Mesenchymal stem cell (in vitro differentiated cells and primary cell): ENCODE measurements around the gene TRIM42. TPM values are rescaled to one million over a fixed set of nuclear protein-coding genes. Genes with fewer than 3 reads are reported as not detected.

Source experiments
- DNase-seq: peaks from one replicate; pipeline ENCODE4 v3.0.0-alpha.2; 2013
- H2AFZ ChIP-seq: one replicate; pipeline ENCODE4 v1.6.1; 2013; ENCODE audit warnings: low read depth, mild to moderate bottlenecking, control low read depth, inconsistent platforms, low read length, moderate library complexity
- H2AK5ac ChIP-seq: 2 replicates; pipeline ENCODE4 v1.6.1; 2013; ENCODE audit warnings: low read length, moderate library complexity, mild to moderate bottlenecking, inconsistent platforms; ENCODE audit not compliant: severe bottlenecking
- H2BK120ac ChIP-seq: one replicate; pipeline ENCODE4 v1.6.1; 2013; ENCODE audit warnings: low read depth, mild to moderate bottlenecking, inconsistent platforms, low read length, moderate library complexity
- H2BK12ac ChIP-seq, 2 experiments: one replicate each; pipeline ENCODE4 v1.6.1; 2013; ENCODE audit warnings: inconsistent platforms in 2 of 2, low read length in 2 of 2, mild to moderate bottlenecking in 2 of 2, moderate library complexity in 2 of 2, control low read depth in 1 of 2
- H2BK15ac ChIP-seq: one replicate; pipeline ENCODE4 v1.6.1; 2013; ENCODE audit warnings: mild to moderate bottlenecking, low read depth, inconsistent platforms; ENCODE audit not compliant: poor library complexity, severe bottlenecking
- H2BK5ac ChIP-seq: 2 replicates; pipeline ENCODE4 v1.6.1; 2013; ENCODE audit warnings: low read depth, mild to moderate bottlenecking, low read length, control low read depth, inconsistent platforms; ENCODE audit not compliant: poor library complexity, severe bottlenecking
- H3K14ac ChIP-seq, 2 experiments: one replicate each; pipeline ENCODE4 v1.6.1; 2013; ENCODE audit warnings: inconsistent platforms in 2 of 2, low read length in 2 of 2, control low read depth in 1 of 2, mild to moderate bottlenecking in 1 of 2, moderate library complexity in 1 of 2
- H3K18ac ChIP-seq, 2 experiments: one replicate each; pipeline ENCODE4 v1.6.1; 2013; ENCODE audit warnings: inconsistent platforms in 2 of 2, low read length in 2 of 2, control low read depth in 1 of 2, low read depth in 1 of 2, mild to moderate bottlenecking in 1 of 2
- H3K23ac ChIP-seq, 2 experiments: one replicate each; pipeline ENCODE4 v1.6.1; 2013; ENCODE audit warnings: inconsistent platforms in 2 of 2, low read length in 2 of 2, mild to moderate bottlenecking in 2 of 2, moderate library complexity in 2 of 2, control low read depth in 1 of 2
- H3K27ac ChIP-seq: 2 replicates; pipeline ENCODE4 v1.5.1; 2013; ENCODE audit warnings: mild to moderate bottlenecking, moderate library complexity, low read length, control low read depth, inconsistent platforms; ENCODE audit not compliant: poor library complexity, severe bottlenecking
- H3K27me3 ChIP-seq, 2 experiments: 2 replicates each; pipeline versions ENCODE4 v1.6.1 to v1.7.0; 2013; ENCODE audit warnings: low read length in 2 of 2, mild to moderate bottlenecking in 2 of 2, moderate library complexity in 2 of 2, control low read depth in 1 of 2, inconsistent platforms in 1 of 2; ENCODE audit not compliant: control insufficient read depth in 1 of 2, insufficient read depth in 1 of 2
- H3K36me3 ChIP-seq, 2 experiments: 2 replicates each; pipeline versions ENCODE4 v1.6.1 to v1.7.0; 2013; ENCODE audit warnings: low read length in 2 of 2, control low read depth in 1 of 2, inconsistent platforms in 1 of 2, low read depth in 1 of 2, mild to moderate bottlenecking in 1 of 2; ENCODE audit not compliant: insufficient read depth in 2 of 2, control insufficient read depth in 1 of 2
- H3K4ac ChIP-seq, 2 experiments: one replicate each; pipeline ENCODE4 v1.6.1; 2013; ENCODE audit warnings: inconsistent platforms in 2 of 2, low read length in 2 of 2, mild to moderate bottlenecking in 2 of 2, moderate library complexity in 2 of 2, control low read depth in 1 of 2, low read depth in 1 of 2
- H3K4me1 ChIP-seq: 2 replicates; pipeline ENCODE4 v1.6.1; 2013; ENCODE audit warnings: low read depth, low read length, control low read depth; ENCODE audit not compliant: control insufficient read depth, insufficient read depth
- H3K4me2 ChIP-seq: 2 replicates; pipeline ENCODE4 v1.6.1; 2013; ENCODE audit warnings: low read length, mild to moderate bottlenecking, inconsistent platforms; ENCODE audit not compliant: poor library complexity, severe bottlenecking
- H3K4me3 ChIP-seq, 2 experiments: 2 replicates each; pipeline versions ENCODE4 v1.5.1 to v1.7.0; 2013; ENCODE audit warnings: low read length in 2 of 2, mild to moderate bottlenecking in 2 of 2, control low read depth in 1 of 2, low read depth in 1 of 2; ENCODE audit not compliant: insufficient read depth in 1 of 2
- H3K79me1 ChIP-seq: replicated peaks from 2 replicates; pipeline ENCODE4 v1.6.1; 2013; ENCODE audit warnings: mild to moderate bottlenecking, control low read depth, low read length, inconsistent platforms; ENCODE audit not compliant: poor library complexity, severe bottlenecking
- H3K9ac ChIP-seq: 2 replicates; pipeline ENCODE4 v1.7.0; 2013; ENCODE audit warnings: mild to moderate bottlenecking, low read length, moderate library complexity
- H3K9me3 ChIP-seq: 2 replicates; pipeline ENCODE4 v1.7.0; 2013; ENCODE audit warnings: mild to moderate bottlenecking, low read length; ENCODE audit not compliant: control insufficient read depth
- H4K8ac ChIP-seq: one replicate; pipeline ENCODE4 v1.6.1; 2013; ENCODE audit warnings: inconsistent platforms, mild to moderate bottlenecking, low read length, moderate library complexity
- H4K91ac ChIP-seq: one replicate; pipeline ENCODE4 v1.6.1; 2013; ENCODE audit warnings: mild to moderate bottlenecking, low read length, inconsistent platforms
- WGBS: methylation state at CpG from one replicate; pipeline ENCODE4 v1.1.7; 2013; ENCODE audit warnings: mixed read lengths; 5-methylcytosine and 5-hydroxymethylcytosine counted together
- polyA plus RNA-seq, 2 experiments: library from polyadenylated mRNA; stranded (reverse); fragments of 200-250 nt; gene quantifications; one replicate each; pipeline ENCODE4 v1.2.3, GENCODE V29; 2013

Gene TRIM42
- not detected for polyA plus RNA-seq (2013, experiment 1 of 2)
- polyA plus RNA-seq (2013, experiment 2 of 2) = not detected

- no peaks in the 10 kb centered on the region for H3K36me3 ChIP-seq
- H4K91ac ChIP-seq = no peak within 1 kb of the TSS
- H4K8ac ChIP-seq = no peak within 1 kb of the TSS
- H2BK15ac ChIP-seq = no peak within 1 kb of the TSS
- H2AK5ac ChIP-seq = no peak within 1 kb of the TSS
- H3K4me3 ChIP-seq = no peak within 1 kb of the TSS
- no peak within 1 kb of the TSS for H2AFZ ChIP-seq
- 56% methylated on average over 1 of the region's 2 CpGs for WGBS
- H3K14ac ChIP-seq = no peak within 1 kb of the TSS
- H3K4me2 ChIP-seq = no peak within 1 kb of the TSS
- no peak within 1 kb of the TSS for H3K18ac ChIP-seq
- no peak within 1 kb of the TSS for H3K23ac ChIP-seq
- no peak within 1 kb of the TSS for H2BK12ac ChIP-seq
- H3K27me3 ChIP-seq = no peaks in the 10 kb centered on the region
- H3K9ac ChIP-seq = no peak within 1 kb of the TSS
- H3K27ac ChIP-seq = no peak within 1 kb of the TSS
- no peaks in the 10 kb centered on the region for H3K9me3 ChIP-seq
- DNase-seq = no peak
- H3K4ac ChIP-seq = no peak within 1 kb of the TSS
- H3K79me1 ChIP-seq = no peaks in the 10 kb centered on the region
- no peak within 1 kb of the TSS for H2BK5ac ChIP-seq
- no peak within 1 kb of the TSS for H2BK120ac ChIP-seq
- no peaks in the 10 kb centered on the region for H3K4me1 ChIP-seq
Measured at GRCh38 chr3:140677764-140678163, at the start of gene TRIM42. TSS of gene TRIM42 (plus strand) at chr3:140678064. CDS start at chr3:140678230, 166 bp downstream.

DNA sequence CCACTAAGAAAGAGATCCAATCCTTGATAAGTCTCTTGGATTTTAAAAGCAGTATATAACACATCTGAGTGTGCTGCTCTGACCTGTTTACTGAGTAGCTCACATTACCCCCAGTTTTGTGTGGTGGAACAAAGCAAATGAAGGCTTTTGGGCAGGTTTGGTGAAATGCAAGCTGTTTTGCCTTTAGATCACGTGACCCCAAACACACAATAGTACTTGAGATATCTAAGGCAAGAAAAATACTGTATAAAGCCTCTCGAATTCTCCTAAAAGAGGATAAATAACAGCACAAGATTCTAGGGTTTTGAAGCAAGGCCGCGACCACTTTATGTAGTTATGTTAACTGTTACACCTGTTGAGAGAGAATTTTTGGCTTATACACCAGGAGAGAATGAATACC lies 49.3 kb upstream of the TRIM42 start:
- H3K79me1 ChIP-seq = no peaks in the 10 kb centered on the region
- no peak overlapping the region for H3K4ac ChIP-seq
- H3K9ac ChIP-seq = no peak overlapping the region
- H3K18ac ChIP-seq = no peak overlapping the region
- no peak overlapping the region for H2BK15ac ChIP-seq
- peak overlapping the region; percentile 93 for H2AK5ac ChIP-seq
- H3K9me3 ChIP-seq = no peaks in the 10 kb centered on the region
- no peak overlapping the region for H2AFZ ChIP-seq
- H3K23ac ChIP-seq = no peak overlapping the region
- H3K4me3 ChIP-seq = no peak overlapping the region
- no peak for DNase-seq
- H2BK5ac ChIP-seq = no peak overlapping the region
- 25% methylated on average over 2 of the region's 4 CpGs for WGBS
- peaks cover 9% of the 10 kb centered on the region for H3K4me1 ChIP-seq
- no peak overlapping the region for H2BK12ac ChIP-seq
- H3K14ac ChIP-seq = no peak overlapping the region
- H2BK120ac ChIP-seq = no peak overlapping the region
- H3K27ac ChIP-seq = peak overlapping the region; percentile 96
- H3K4me2 ChIP-seq = no peak overlapping the region
- H3K36me3 ChIP-seq = no peaks in the 10 kb centered on the region
- no peak overlapping the region for H4K91ac ChIP-seq
- no peak overlapping the region for H4K8ac ChIP-seq
- H3K27me3 ChIP-seq = no peaks in the 10 kb centered on the region

- no peak overlapping the region for H2BK120ac ChIP-seq
- H3K27me3 ChIP-seq = no peaks in the 10 kb centered on the region
- H3K4me1 ChIP-seq = peaks cover 11% of the 10 kb centered on the region
- H3K18ac ChIP-seq = no peak overlapping the region
- H3K4ac ChIP-seq = no peak overlapping the region
- no peak overlapping the region for H3K4me2 ChIP-seq
- no peaks in the 10 kb centered on the region for H3K9me3 ChIP-seq
- H2BK12ac ChIP-seq = peak overlapping the region in 1 of 2 experiments; percentile 13
- no peak overlapping the region for H2AFZ ChIP-seq
- no peak overlapping the region for H4K8ac ChIP-seq
- no peak overlapping the region for H3K23ac ChIP-seq
- H3K14ac ChIP-seq = no peak overlapping the region
- H3K36me3 ChIP-seq = no peaks in the 10 kb centered on the region
- peak overlapping the region; percentile 85 for H2AK5ac ChIP-seq
- WGBS = 29% methylated on average over 3 of the region's 3 CpGs
- H2BK5ac ChIP-seq = peak overlapping the region; percentile 67
- H3K79me1 ChIP-seq = no peaks in the 10 kb centered on the region
- peak; percentile 31 for DNase-seq
- H3K9ac ChIP-seq = no peak overlapping the region
- H2BK15ac ChIP-seq = no peak overlapping the region
- H3K27ac ChIP-seq = peak overlapping the region; percentile 98
- H3K4me3 ChIP-seq = peak overlapping the region in 1 of 2 experiments; percentile 8
- H4K91ac ChIP-seq = no peak overlapping the region
Measured at GRCh38 chr3:140629357-140630137, 48.3 kb upstream of the TRIM42 start.

GRCh38 chr3:140630366-140630765 lies 47.5 kb upstream of the TRIM42 start:
- Histone ChIP-seq H3K4me1 (peaks cover 11% of the 10 kb centered on the region), H3K4me2 (no peak overlapping the region), H2BK15ac (no peak overlapping the region), H4K91ac (no peak overlapping the region), H3K27ac (peak overlapping the region; percentile 98), H3K27me3 (no peaks in the 10 kb centered on the region), H3K9me3 (no peaks in the 10 kb centered on the region), H2BK120ac (no peak overlapping the region), H3K18ac (no peak overlapping the region), H3K36me3 (no peaks in the 10 kb centered on the region), H3K79me1 (no peaks in the 10 kb centered on the region), H2BK5ac (peak overlapping the region; percentile 95), H3K4me3 (no peak overlapping the region), H2AK5ac (peak overlapping the region; percentile 85), H3K4ac (no peak overlapping the region), H3K9ac (no peak overlapping the region), H2BK12ac (no peak overlapping the region), H2AFZ (no peak overlapping the region), H3K23ac (no peak overlapping the region), H4K8ac (no peak overlapping the region), H3K14ac (no peak overlapping the region)
- WGBS = 78% methylated on average over 3 of the region's 5 CpGs
- no peak for DNase-seq
